ENCODE measurements around the gene TMEM101.
"Not testable (repeated sequence)": the region's sequence is repeated elsewhere in the genome, so short reads cannot be mapped to it uniquely, and the experiment has no call there.

Gene TMEM101

DNA sequence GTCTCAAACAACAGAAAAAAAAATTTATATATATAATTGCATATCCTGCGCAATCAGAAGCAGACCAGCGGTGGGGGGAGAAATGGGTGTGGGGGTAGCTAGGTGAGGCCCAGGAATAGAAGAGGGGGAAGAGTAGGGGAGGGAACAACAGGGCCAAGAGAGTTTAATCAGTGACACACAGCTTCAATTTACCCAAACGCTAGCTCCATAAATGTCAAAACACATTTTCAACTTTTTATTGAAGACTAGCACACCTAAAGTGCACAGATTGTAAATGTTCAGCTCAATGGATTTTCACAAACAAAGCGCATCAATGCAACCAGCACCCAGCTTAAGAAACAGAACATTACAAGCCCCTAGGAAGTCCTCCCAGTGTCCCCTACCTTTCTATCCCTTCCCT is 35.1 kb downstream of the TMEM101 start:
- no peak for TF ChIP-seq CTCF (IDR thresholded peaks at IDR 0.05; ENCODE audit: low read depth, low read length, missing control alignments)
- DNase-seq (ENCODE audit: low read depth): no peak
- no peak overlapping the region for H3K4me3 ChIP-seq (ENCODE audit: low read depth, low read length)

- no peak overlapping the region for H3K4me3 ChIP-seq (ENCODE audit: low read depth, low read length)
- DNase-seq (ENCODE audit: low read depth): no peak
- TF ChIP-seq CTCF (IDR thresholded peaks at IDR 0.05; ENCODE audit: low read depth, low read length, missing control alignments): no peak
Observed at GRCh38 chr17:43979011-43979410, 35.8 kb downstream of the TMEM101 start.

DNA sequence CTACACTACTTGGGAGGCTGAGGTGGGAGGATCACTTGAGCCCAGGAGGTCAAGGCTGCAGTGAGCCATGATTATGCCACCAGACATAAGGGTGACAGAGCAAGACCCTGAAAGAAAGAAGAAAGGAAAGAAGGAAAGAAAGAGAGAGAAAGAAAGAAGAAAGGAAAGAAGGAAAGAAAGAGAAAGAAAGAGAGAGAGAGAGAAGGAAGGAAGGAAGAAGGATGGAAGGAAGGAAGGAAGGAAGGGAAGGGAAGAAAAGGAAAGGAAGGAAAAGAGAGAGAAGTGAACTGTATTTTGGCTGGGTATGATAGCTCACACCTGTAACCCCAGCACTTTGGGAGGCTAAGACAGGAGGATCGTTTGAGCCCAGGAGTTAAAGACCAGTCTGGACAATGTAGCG is 36.7 kb downstream of the TMEM101 start:
- no peak overlapping the region for H3K4me3 ChIP-seq (ENCODE audit: low read depth, low read length)
- no peak for TF ChIP-seq CTCF (IDR thresholded peaks at IDR 0.05; ENCODE audit: low read depth, low read length, missing control alignments)
- no peak for DNase-seq (ENCODE audit: low read depth)

DNA sequence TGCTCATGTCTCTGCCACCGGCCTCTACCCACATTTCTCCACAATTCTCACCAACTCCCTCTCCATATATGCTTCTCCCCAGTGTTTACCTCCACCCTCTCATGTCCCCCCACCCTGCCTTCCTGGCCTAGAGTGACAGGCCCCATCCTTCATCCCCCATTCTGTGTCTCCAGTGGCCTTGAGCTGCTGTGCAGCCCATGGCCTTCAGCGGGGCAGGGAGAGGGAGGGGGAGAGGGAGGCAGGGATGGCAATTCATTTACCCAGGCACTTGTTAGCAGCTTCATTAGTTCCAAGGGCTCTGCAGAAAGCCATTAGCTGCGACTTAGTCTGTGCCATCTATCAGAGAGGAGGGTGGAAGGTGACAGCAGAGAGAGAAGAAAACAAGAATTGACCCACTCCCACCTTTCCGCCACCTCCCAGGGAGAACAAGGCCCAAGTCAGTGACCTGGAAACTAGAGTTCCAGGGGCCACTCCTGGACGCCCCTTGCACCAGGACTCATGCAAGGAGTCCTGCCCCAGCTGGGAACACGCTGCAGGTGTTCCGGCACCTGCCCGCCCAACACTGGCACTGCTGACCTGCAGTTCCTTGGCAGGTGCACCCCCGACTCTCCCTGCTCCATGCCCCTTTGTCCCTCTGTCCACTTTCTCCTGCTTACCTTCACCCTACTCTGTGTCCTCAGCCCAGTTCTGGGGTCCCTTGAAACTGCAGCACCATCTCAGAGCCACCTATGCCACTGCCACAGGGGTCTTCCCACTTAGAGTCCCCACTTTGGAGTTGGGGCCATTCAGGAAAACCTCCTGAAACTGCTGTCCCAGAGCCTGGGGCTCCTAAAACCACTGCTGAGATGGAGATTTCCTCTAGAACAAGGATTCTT is 37.6 kb downstream of the TMEM101 start:
- no peak for TF ChIP-seq CTCF (IDR thresholded peaks at IDR 0.05; ENCODE audit: low read depth, low read length, missing control alignments)
- DNase-seq (ENCODE audit: low read depth): no peak
- H3K4me3 ChIP-seq (ENCODE audit: low read depth, low read length): no peak overlapping the region

DNA sequence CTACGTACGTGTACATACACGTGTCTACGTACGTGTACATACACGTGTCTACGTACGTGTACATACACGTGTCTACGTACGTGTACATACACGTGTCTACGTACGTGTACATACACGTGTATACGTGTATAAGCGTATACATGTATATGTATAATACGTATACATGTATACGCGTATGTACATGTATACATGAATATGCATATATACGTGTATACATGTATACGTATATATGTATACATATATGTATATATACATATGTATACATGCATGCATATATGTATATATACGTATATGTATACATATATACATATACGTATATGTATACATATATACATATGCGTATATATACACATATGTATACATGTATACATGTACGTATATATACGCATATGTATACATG is 38.9 kb downstream of the TMEM101 start:
- no peak for DNase-seq (ENCODE audit: low read depth)
- H3K4me3 ChIP-seq (ENCODE audit: low read depth, low read length): no peak overlapping the region
- TF ChIP-seq CTCF (IDR thresholded peaks at IDR 0.05; ENCODE audit: low read depth, low read length, missing control alignments): no peak

DNA sequence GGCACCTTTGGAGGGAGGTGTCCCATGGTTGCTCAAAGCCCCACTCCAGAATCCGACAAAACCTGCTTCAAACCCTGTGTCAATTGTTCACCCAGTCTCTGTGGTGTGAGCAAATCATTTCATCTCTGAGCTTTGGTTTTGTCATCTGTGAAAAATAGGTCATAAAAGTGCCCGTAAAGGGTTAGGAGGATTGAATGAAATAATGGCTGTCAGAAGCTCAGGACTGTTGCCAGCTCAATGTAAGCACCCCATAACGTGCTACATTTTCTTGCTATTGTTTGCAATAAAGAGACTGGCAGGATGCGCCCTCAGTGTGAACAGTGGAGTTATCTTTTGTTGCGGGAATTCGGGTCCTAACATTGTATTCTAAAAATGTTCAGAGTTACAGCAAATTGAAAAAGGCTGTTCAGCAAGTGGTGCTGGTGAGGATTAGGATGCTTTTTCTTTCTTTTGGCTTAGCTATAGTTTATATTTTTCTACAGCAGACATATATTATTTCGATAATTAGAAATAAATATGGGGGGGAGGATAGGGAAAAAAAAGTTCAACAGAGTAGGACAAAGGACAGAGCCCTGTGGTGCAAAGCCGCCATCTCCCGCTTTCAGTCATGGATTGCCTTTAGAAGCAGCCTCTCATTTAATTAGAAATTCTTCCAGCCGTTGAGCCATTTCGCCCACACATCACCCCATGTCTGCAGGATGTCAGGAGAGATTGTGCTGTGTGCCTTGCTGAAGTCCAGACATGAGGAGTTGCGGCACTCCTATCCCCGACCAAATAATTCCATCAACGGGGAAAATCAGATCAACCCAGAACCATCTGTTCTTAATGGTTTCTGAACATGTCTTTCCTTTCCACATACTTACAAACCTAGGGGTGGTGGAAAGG is 40.1 kb downstream of the TMEM101 start:
- H3K4me3 ChIP-seq (ENCODE audit: low read depth, low read length): no peak overlapping the region
- DNase-seq (ENCODE audit: low read depth): no peak
- no peak for TF ChIP-seq CTCF (IDR thresholded peaks at IDR 0.05; ENCODE audit: low read depth, low read length, missing control alignments)

DNA sequence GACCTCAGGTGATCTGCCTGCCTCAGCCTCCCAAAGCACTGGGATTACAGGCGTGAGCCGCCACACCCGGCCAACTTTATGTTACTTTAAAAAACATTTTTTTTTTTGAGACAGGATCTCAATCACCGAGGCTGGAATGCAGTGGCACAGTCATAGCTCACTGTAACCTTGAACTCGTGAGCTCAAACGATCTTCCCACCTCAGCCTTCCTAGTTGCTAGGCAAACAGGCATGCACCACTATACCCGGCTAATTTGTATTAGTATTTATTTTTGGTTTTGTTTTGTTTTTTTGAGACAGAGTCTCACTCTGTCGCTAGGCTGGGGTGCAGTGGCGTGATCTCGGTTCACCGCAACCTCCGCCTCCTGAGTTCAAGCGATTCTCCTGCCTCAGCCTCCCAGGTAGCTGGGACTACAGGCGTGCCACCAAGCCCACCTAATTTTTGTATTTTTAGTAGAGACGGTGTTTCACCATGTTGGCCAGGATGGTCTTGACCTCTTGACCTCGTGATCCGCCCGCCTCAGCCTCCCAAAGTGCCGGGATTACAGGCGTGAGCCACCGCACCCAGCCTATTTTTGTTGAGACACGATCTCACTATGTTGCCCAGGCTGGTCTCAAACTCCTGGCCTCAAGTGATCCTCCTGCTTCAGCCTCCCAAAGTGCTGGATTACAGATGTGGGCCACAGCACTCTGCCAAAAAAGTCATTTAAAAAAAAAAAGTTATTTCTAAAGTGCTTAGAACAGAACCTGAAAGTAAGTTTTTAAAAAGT is 42.1 kb downstream of the TMEM101 start:
- DNase-seq (ENCODE audit: low read depth): not testable (repeated sequence)

DNA sequence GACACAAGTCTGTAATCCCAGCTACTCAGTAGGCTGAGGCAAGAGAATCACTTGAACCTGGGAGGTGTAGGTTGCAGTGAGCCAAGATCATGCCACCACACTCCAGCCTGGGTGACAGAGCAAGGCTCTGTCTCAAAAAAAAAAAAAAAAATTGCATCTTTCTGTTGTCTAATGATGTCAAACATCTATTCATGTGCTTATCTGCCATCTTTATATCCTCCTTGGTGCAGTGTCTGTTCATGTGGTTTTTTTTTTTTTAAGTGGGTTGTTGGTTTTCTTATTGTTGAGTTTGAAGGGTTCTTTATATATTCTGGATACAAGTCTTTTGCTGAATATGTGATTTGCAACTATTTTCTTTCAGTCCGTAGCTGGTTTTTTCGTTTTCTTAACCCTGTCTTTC is 43.3 kb downstream of the TMEM101 start:
- H3K4me3 ChIP-seq (ENCODE audit: low read depth, low read length); DNase-seq (ENCODE audit: low read depth): not testable (repeated sequence)

More for the DNA sequence above, 42.1 kb downstream of the TMEM101 start:
- not testable (repeated sequence) for H3K4me3 ChIP-seq (ENCODE audit: low read depth, low read length)

Data from GM12864 (cell line).